K562 (cell line): ENCODE measurements around the gene PRKAG2. TPM values are rescaled to one million over a fixed set of nuclear protein-coding genes. Genes with fewer than 3 reads are reported as not detected.

ENCODE experiments used
- ATAC-seq: fragments of 200-7000 bp; cut with Tn5 transposase; 3 replicates; pipeline ENCODE4 v1.9.1; 2020; ENCODE audit warnings: moderate library complexity
- BruUV-seq: library from RNA; stranded (reverse); fragments of 400-500 nt; replicated peaks from 2 replicates; lab custom pipeline; 2021; lab: Mats Ljungman, UMichigan
- CTCF ChIA-PET: fragments of 300-600 bp; formaldehyde crosslinking; extraction: SDS; loops from one replicate; lab custom pipeline; 2021; ENCODE audit warnings: low intra/inter-chr PET ratio; lab: Yijun Ruan, JAX
- POLR2A ChIA-PET: fragments of 300-600, 350-650 bp; sonication (Branson Sonifier 250); formaldehyde crosslinking; extraction: SDS; loops from one replicate; lab custom pipeline; 2021; ENCODE audit warnings: antibody characterized with exemption, inconsistent platforms; lab: Yijun Ruan, JAX
- DNase-seq, 4 experiments: peaks; one replicate each; pipeline versions ENCODE4 v3.0.0 to v3.0.0-alpha.2; 2011 to 2018; ENCODE audit warnings: low spot score in 3 of 4, mixed read lengths in 3 of 4; ENCODE audit errors: extremely low read depth in 1 of 4
- FAIRE-seq: peaks from 2 replicates; lab custom pipeline; 2011; peaks lifted over from hg19 to GRCh38; lab: Jason Lieb, UNC
- H2AFZ ChIP-seq: 2 replicates; pipeline ENCODE4 v1.6.0; 2011; ENCODE audit warnings: low read depth, low read length, control low read depth, inconsistent platforms
- H3K27ac ChIP-seq: fragments of 200-600 bp; 3 replicates; pipeline ENCODE4 v1.8.0; 2011; ENCODE audit warnings: low read depth, mild to moderate bottlenecking, control low read depth, inconsistent platforms, low read length, moderate library complexity, mixed read lengths; ENCODE audit errors: extremely low read depth
- H3K27me3 ChIP-seq, 2 experiments: fragments of 300-600 bp in 1 of 2; 2 replicates in 1 of 2; 3 replicates in 1 of 2; pipeline versions ENCODE4 v1.6.0 to v1.8.0; 2011; ENCODE audit warnings: inconsistent platforms in 2 of 2, low read length in 2 of 2, mild to moderate bottlenecking in 1 of 2, mixed read lengths in 1 of 2, moderate library complexity in 1 of 2; ENCODE audit not compliant: control insufficient read depth in 2 of 2, insufficient read depth in 2 of 2
- H3K36me3 ChIP-seq: fragments of 300-600 bp; 3 replicates; pipeline ENCODE4 v1.8.0; 2011; ENCODE audit warnings: mild to moderate bottlenecking, low read length, inconsistent platforms; ENCODE audit not compliant: control insufficient read depth, insufficient read depth
- H3K4me1 ChIP-seq, 2 experiments: fragments of 200-600 bp in 1 of 2; replicated peaks in 1 of 2; 2 replicates in 1 of 2; 3 replicates in 1 of 2; pipeline versions ENCODE4 v1.5.1 to v1.8.0; 2011; ENCODE audit warnings: inconsistent platforms in 2 of 2, low read length in 2 of 2, mild to moderate bottlenecking in 1 of 2, mixed read lengths in 1 of 2, moderate library complexity in 1 of 2; ENCODE audit not compliant: control insufficient read depth in 2 of 2, insufficient read depth in 2 of 2
- H3K4me2 ChIP-seq: 2 replicates; pipeline ENCODE4 v1.6.1; 2011; ENCODE audit warnings: low read length, control low read depth, inconsistent platforms, mixed read lengths; ENCODE audit not compliant: insufficient read depth
- H3K4me3 ChIP-seq: fragments of 200-600 bp; sonication (generic), shearing (Covaris generic); 2 replicates; pipeline ENCODE4 v1.5.1; 2016; ENCODE audit warnings: control low read depth, inconsistent platforms
- H3K79me2 ChIP-seq: fragments of 200-600 bp; 3 replicates; pipeline ENCODE4 v1.8.0; 2011; ENCODE audit warnings: low read length, inconsistent platforms; ENCODE audit not compliant: control insufficient read depth, insufficient read depth
- H3K9ac ChIP-seq, 2 experiments: 2 replicates each; pipeline versions ENCODE4 v1.6.0 to v1.6.1; 2011; ENCODE audit warnings: low read depth in 2 of 2, low read length in 2 of 2, control low read depth in 1 of 2, inconsistent platforms in 1 of 2, mild to moderate bottlenecking in 1 of 2, mixed read lengths in 1 of 2; ENCODE audit not compliant: insufficient read depth in 1 of 2
- H3K9me1 ChIP-seq: one replicate; pipeline ENCODE4 v1.6.0; 2011; ENCODE audit warnings: inconsistent platforms, mild to moderate bottlenecking, low read length, moderate library complexity; ENCODE audit not compliant: control insufficient read depth, insufficient read depth
- H3K9me3 ChIP-seq: replicated peaks from 2 replicates; pipeline ENCODE4 v1.5.1; 2011; ENCODE audit warnings: low read depth, low read length, inconsistent platforms; ENCODE audit not compliant: control insufficient read depth, insufficient read depth
- H4K20me1 ChIP-seq: replicated peaks from 2 replicates; pipeline ENCODE4 v1.6.1; 2011; ENCODE audit warnings: low read length, inconsistent platforms, mixed read lengths; ENCODE audit not compliant: control insufficient read depth, insufficient read depth
- ETS2 ChIP-seq: IDR thresholded peaks from 2 replicates; pipeline ENCODE4 v1.6.1; 2016; ENCODE audit warnings: borderline replicate concordance, missing genetic modification characterization, mild to moderate bottlenecking, moderate library complexity, missing compliant biosample characterization; ENCODE audit not compliant: poor library complexity, severe bottlenecking
- KDM2B ChIP-seq: fragments of 250-450 bp; sonication (Bioruptor Pico); IDR thresholded peaks from 2 replicates; pipeline ENCODE4 v1.8.0; 2021; ENCODE audit warnings: mild to moderate bottlenecking, moderate library complexity
- MEF2D ChIP-seq: conservative IDR thresholded peaks from 2 replicates; pipeline ENCODE4 v1.6.1; 2016; ENCODE audit warnings: low read depth, missing genetic modification characterization, missing compliant biosample characterization
- MYBL2 ChIP-seq, 2 experiments: fragments of 450-650 bp in 1 of 2; sonication (generic) in 1 of 2; formaldehyde crosslinking in 1 of 2; IDR thresholded peaks; 2 replicates each; pipeline versions ENCODE4 v1.6.1 to v1.8.1; 2017 to 2022; ENCODE audit warnings: borderline replicate concordance in 1 of 2, inconsistent platforms in 1 of 2, low read depth in 1 of 2, mild to moderate bottlenecking in 1 of 2, missing genetic modification reagents in 1 of 2, moderate library complexity in 1 of 2
- RFX1 ChIP-seq: fragments of 450-650 bp; IDR thresholded peaks from 2 replicates; pipeline ENCODE4 v1.6.1; 2016; ENCODE audit warnings: mild to moderate bottlenecking, moderate library complexity
- SAFB ChIP-seq: fragments of 200-400 bp; formaldehyde crosslinking; IDR thresholded peaks from 2 replicates; pipeline ENCODE4 v1.6.1; 2017; ENCODE audit warnings: low read depth, low read length, borderline replicate concordance
- SETDB1 ChIP-seq: IDR thresholded peaks from one replicate; pipeline ENCODE4 v1.6.1; 2012; ENCODE audit warnings: low read length, control low read depth, inconsistent platforms
- SMARCA5 ChIP-seq: fragments of 450-650 bp; IDR thresholded peaks from 2 replicates; pipeline ENCODE4 v1.6.1; 2016
- TBP ChIP-seq: optimal IDR thresholded peaks from 2 replicates; pipeline ENCODE3; 2011; ENCODE audit warnings: low read depth, low read length, improper control_type of control experiment
- TCFL5 ChIP-seq: fragments of 250-450 bp; sonication (Bioruptor Pico); conservative IDR thresholded peaks from 2 replicates; pipeline ENCODE4 v1.6.1; 2021; ENCODE audit warnings: mild to moderate bottlenecking, moderate library complexity, matching md5 sums
- TEAD4 ChIP-seq, 2 experiments: sonication (generic) in 1 of 2; formaldehyde crosslinking in 1 of 2; IDR thresholded peaks; 2 replicates each; pipeline versions ENCODE4 v1.6.1 to v1.8.0; 2012 to 2022; ENCODE audit warnings: borderline replicate concordance in 1 of 2, inconsistent platforms in 1 of 2, low read length in 1 of 2, mild to moderate bottlenecking in 1 of 2, missing genetic modification reagents in 1 of 2
- ZEB2 ChIP-seq: fragments of 450-650 bp; IDR thresholded peaks from 2 replicates; pipeline ENCODE4 v1.6.1; 2016
- ZFP30 ChIP-seq: fragments of 250-450 bp; sonication (Bioruptor Pico); IDR thresholded peaks from 2 replicates; pipeline ENCODE4 v1.8.0; 2022; ENCODE audit warnings: moderate library complexity, mild to moderate bottlenecking, inconsistent platforms, borderline replicate concordance
- ZFPM2 ChIP-seq: fragments of 250-450 bp; sonication (Bioruptor Pico); IDR thresholded peaks from 2 replicates; pipeline ENCODE4 v1.5.1; 2022; ENCODE audit warnings: mild to moderate bottlenecking
- ZNF197 ChIP-seq: fragments of 200-800 bp; sonication (Bioruptor generic); IDR thresholded peaks from 2 replicates; pipeline ENCODE4 v1.6.1; 2016; ENCODE audit warnings: low read depth, missing genetic modification characterization, missing compliant biosample characterization
- ZNF282 ChIP-seq: sonication (generic); formaldehyde crosslinking; IDR thresholded peaks from 2 replicates; pipeline ENCODE4 v1.8.1; 2023; ENCODE audit warnings: missing genetic modification reagents
- ZSCAN32 ChIP-seq: fragments of 450-650 bp; formaldehyde crosslinking; IDR thresholded peaks from 2 replicates; pipeline ENCODE4 v1.4.0; 2020; ENCODE audit warnings: mild to moderate bottlenecking, moderate library complexity
- WGBS: fragments of 100-300 bp; shearing (Covaris generic); methylation state at CpG from one replicate; pipeline ENCODE4 v1.1.6; 2016; ENCODE audit warnings: low coverage, mixed read lengths; ENCODE audit not compliant: insufficient coverage; ENCODE audit errors: missing lambda C conversion rate; 5-methylcytosine and 5-hydroxymethylcytosine counted together
- in situ Hi-C: fragments of 300-500 bp; cut with MboI; formaldehyde crosslinking; loops from 4 replicates; pipeline ENCODE4 v1.15.0; 2018; ENCODE audit warnings: inconsistent platforms, mixed read lengths
- intact Hi-C: fragments of 100-400 bp; cut with micrococcal nuclease; formaldehyde crosslinking; loops from 2 replicates; pipeline ENCODE4 v1.14.2; 2022
- polyA plus RNA-seq, 8 experiments: library from polyadenylated mRNA; depleted of rRNA in 4 of 8; stranded (reverse) in 5 of 8; unstranded in 3 of 8; fragments of >200 nt; fragmentation: Nextera tagmentation in 2 of 8; fragmentation: Illumina TruSeq in 1 of 8; extraction: Ambion mirVana in 2 of 8; extraction: Trizol in 1 of 8; gene quantifications; 2 replicates each; pipeline versions ENCODE4 v1.2.1 to v1.2.3, GENCODE V29; 2011 to 2014; ENCODE audit warnings: inconsistent platforms in 1 of 8, missing spikeins in 1 of 8
- total RNA-seq, 7 experiments: library from RNA; depleted of rRNA in 6 of 7; stranded (reverse); fragments of >200 nt in 6 of 7; fragmentation: Illumina TruSeq in 2 of 7; extraction: Trizol in 2 of 7; gene quantifications; 2 replicates each; pipeline versions ENCODE4 v1.2.1 to v1.2.3, GENCODE V29; 2011 to 2021; ENCODE audit warnings: low replicate concordance in 1 of 7
- TF ChIP-seq, protein P1 (sequence below): fragments of 450-650 bp; IDR thresholded peaks from 2 replicates; pipeline ENCODE4 v1.6.1; 2016
- TF ChIP-seq, protein P2 (sequence below): fragments of 250-450 bp; sonication (Bioruptor Pico); IDR thresholded peaks from 2 replicates; pipeline ENCODE4 v1.8.0; 2022; ENCODE audit warnings: moderate library complexity, mild to moderate bottlenecking, inconsistent platforms

Gene PRKAG2
- total and polyA plus RNA-seq, 9 of the 15 experiments (the other 6 are each of a cell fraction or from before 2014, with no cell fraction given) = 0.99 to 5.6 (median 3.3) TPM

DNA sequence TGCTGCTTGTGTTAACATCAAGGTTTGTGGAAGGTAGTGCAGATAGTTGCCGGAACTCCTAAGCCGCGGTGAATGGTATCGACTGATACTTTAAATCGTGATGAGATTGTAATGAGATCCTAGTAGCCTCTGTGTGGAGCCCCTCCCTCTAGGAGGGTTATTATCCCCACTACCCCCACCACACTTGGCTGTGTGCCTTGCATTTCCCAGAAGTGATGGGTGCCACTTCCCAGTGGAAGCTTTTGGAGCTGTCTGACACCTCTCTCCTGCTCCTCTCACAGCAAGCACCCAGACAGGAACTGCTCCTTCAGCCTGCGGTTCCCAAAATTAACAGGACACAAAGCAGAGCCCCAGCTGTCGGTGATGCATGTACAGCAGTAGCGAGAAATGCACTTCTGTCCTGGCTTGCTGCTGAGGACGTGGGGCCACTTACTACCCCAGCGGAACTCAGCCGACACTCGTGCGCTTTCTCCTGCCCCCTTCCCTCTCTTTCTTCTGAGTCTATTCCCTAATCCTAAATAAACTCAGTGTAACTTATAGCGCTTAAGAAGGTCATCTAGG lies 52.5 kb downstream of the PRKAG2 start:
- DNase-seq (no peak), ATAC-seq (no peak), FAIRE-seq (no peak)
- Histone ChIP-seq H3K79me2 (no peaks in the 10 kb centered on the region), H4K20me1 (no peaks in the 10 kb centered on the region; the same call in 1 of the 2 replicates), H3K4me1 (no peaks in the 10 kb centered on the region; a peak in 2 of 5 replicates), H3K4me3 (no peak overlapping the region), H2AFZ (no peak overlapping the region), H3K4me2 (no peak overlapping the region), H3K27ac (no peak overlapping the region), H3K9me3 (no peaks in the 10 kb centered on the region), H3K36me3 (no peaks in the 10 kb centered on the region), H3K27me3 (peaks cover 48 to 67% of the 10 kb centered on the region in 2 experiments), H3K9ac (no peak overlapping the region), H3K9me1 (no peaks in the 10 kb centered on the region)
- CTCF ChIA-PET = no interaction called here
- POLR2A ChIA-PET = interaction anchor here (1.1 kb wide), 1 partner anchor 9 kb away, joined by 3 read pairs; no protein-coding TSS in a partner anchor
- 20% methylated on average over 14 of the region's 14 CpGs for WGBS
- in situ Hi-C loops (no loop called here), intact Hi-C loops (no loop called here)
- TF ChIP-seq, protein P1, sequence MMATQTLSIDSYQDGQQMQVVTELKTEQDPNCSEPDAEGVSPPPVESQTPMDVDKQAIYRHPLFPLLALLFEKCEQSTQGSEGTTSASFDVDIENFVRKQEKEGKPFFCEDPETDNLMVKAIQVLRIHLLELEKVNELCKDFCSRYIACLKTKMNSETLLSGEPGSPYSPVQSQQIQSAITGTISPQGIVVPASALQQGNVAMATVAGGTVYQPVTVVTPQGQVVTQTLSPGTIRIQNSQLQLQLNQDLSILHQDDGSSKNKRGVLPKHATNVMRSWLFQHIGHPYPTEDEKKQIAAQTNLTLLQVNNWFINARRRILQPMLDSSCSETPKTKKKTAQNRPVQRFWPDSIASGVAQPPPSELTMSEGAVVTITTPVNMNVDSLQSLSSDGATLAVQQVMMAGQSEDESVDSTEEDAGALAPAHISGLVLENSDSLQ = no peak
- TF ChIP-seq ETS2 (tag) (no peak), TCFL5 (CRISPR knock-in tag) (no peak), KDM2B (CRISPR knock-in tag) (no peak), SETDB1 (no peak), SMARCA5 (no peak), ZNF282 (no peak), TEAD4 (IDR thresholded peaks at IDR 0.05; ENCODE audit: low read length) (no peak), TEAD4 (CRISPR knock-in tag; IDR thresholded peaks at IDR 0.05; ENCODE audit: borderline replicate concordance) (no peak), ZFPM2 (CRISPR knock-in tag) (no peak), TBP (no peak), ZNF197 (CRISPR knock-in tag) (no peak), SAFB (no peak), ZSCAN32 (CRISPR knock-in tag) (no peak), MYBL2 (IDR thresholded peaks at IDR 0.05; ENCODE audit: low read depth) (no peak), MYBL2 (CRISPR knock-in tag; IDR thresholded peaks at IDR 0.05; ENCODE audit: borderline replicate concordance) (no peak), MEF2D (tag) (no peak), ZFP30 (CRISPR knock-in tag) (no peak), RFX1 (no peak), ZEB2 (no peak)
- TF ChIP-seq, protein P2, sequence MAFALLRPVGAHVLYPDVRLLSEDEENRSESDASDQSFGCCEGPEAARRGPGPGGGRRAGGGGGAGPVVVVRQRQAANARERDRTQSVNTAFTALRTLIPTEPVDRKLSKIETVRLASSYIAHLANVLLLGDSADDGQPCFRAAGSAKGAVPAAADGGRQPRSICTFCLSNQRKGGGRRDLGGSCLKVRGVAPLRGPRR (CRISPR knock-in tag) = no peak
- no TSS peak for BruUV-seq
